Bronchial epithelial cell (primary cell): ENCODE measurements around the gene SDHC. TPM values are rescaled to one million over a fixed set of nuclear protein-coding genes. Genes with fewer than 3 reads are reported as not detected.

ENCODE experiments used
- DNase-seq: peaks from one replicate; pipeline ENCODE4 v3.0.0-alpha.2; 2010; ENCODE audit warnings: low read depth
- FAIRE-seq: peaks from 2 replicates; lab custom pipeline; 2011; peaks lifted over from hg19 to GRCh38; lab: Jason Lieb, UNC
- H3K27me3 ChIP-seq: 2 replicates; pipeline ENCODE4 v1.5.1; 2011; ENCODE audit warnings: low read length; ENCODE audit not compliant: control insufficient read depth, insufficient read depth
- H3K36me3 ChIP-seq: 2 replicates; pipeline ENCODE4 v1.5.1; 2011; ENCODE audit warnings: low read length; ENCODE audit not compliant: control insufficient read depth, insufficient read depth
- H3K4me3 ChIP-seq: 2 replicates; pipeline ENCODE4 v1.5.1; 2011; ENCODE audit warnings: mild to moderate bottlenecking, low read depth, low read length, control low read depth
- total RNA-seq: library from RNA; depleted of rRNA; stranded (reverse); fragments of >200 nt; gene quantifications from 2 replicates; pipeline ENCODE4 v1.2.1, GENCODE V29; 2014
- TF ChIP-seq, protein P1 (sequence below): IDR thresholded peaks from 2 replicates; pipeline ENCODE4 v1.5.1; 2011; ENCODE audit warnings: mild to moderate bottlenecking, moderate library complexity, low read length, control low read depth, inconsistent platforms; ENCODE audit not compliant: insufficient read depth, severe bottlenecking

The SDHC gene
- total RNA-seq, 1 donor from 2014 or later: 15.0 TPM

DNA sequence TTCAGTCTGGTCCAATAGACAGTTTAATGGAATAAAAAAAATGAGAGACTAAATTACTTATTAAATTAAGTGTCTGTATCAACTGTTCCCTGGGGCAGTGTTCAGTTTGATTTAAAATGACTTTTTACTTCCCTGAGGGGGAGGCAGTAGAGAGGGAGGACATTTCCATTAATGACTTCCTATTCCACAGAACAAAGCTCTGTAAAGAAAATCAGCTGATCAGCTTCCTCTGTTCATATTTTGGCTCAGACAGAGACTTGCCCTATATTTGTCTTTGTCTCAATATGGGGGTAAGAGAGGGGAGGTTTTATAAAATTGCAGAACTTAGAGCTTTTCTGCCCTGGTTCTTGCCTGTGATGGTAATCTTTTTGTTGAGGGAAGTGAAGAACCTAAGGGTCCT is 45.1 kb downstream of the SDHC start:
- peaks cover 1% of the 10 kb centered on the region for H3K36me3 ChIP-seq
- FAIRE-seq (no peak), DNase-seq (no peak)
- TF ChIP-seq, protein P1, sequence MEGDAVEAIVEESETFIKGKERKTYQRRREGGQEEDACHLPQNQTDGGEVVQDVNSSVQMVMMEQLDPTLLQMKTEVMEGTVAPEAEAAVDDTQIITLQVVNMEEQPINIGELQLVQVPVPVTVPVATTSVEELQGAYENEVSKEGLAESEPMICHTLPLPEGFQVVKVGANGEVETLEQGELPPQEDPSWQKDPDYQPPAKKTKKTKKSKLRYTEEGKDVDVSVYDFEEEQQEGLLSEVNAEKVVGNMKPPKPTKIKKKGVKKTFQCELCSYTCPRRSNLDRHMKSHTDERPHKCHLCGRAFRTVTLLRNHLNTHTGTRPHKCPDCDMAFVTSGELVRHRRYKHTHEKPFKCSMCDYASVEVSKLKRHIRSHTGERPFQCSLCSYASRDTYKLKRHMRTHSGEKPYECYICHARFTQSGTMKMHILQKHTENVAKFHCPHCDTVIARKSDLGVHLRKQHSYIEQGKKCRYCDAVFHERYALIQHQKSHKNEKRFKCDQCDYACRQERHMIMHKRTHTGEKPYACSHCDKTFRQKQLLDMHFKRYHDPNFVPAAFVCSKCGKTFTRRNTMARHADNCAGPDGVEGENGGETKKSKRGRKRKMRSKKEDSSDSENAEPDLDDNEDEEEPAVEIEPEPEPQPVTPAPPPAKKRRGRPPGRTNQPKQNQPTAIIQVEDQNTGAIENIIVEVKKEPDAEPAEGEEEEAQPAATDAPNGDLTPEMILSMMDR: no peak
- no peaks in the 10 kb centered on the region for H3K27me3 ChIP-seq
- no peak overlapping the region for H3K4me3 ChIP-seq

DNA sequence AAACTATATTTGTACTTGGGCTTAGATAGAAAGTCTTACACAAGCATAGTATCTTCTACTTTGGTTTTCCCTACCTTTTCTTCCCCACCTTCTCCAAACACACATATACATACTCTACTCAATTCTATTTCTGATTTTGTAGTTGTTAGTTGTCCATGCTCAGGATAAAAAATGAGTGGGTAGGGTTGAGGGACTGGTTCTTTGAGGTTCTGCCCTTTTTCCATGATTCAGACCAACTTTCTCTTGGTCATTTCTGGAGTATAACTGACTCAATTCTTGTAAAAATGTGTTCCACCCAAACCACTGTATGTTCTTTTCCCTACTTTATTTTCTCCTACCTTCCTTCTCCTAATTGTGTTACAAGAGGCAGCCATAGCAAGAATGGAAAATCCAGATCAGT is 50.2 kb downstream of the SDHC start:
- FAIRE-seq (no peak), DNase-seq (no peak)
- Histone ChIP-seq H3K36me3 (peaks cover 3% of the 10 kb centered on the region), H3K27me3 (no peaks in the 10 kb centered on the region), H3K4me3 (no peak overlapping the region)
- TF ChIP-seq, protein P1: no peak

DNA sequence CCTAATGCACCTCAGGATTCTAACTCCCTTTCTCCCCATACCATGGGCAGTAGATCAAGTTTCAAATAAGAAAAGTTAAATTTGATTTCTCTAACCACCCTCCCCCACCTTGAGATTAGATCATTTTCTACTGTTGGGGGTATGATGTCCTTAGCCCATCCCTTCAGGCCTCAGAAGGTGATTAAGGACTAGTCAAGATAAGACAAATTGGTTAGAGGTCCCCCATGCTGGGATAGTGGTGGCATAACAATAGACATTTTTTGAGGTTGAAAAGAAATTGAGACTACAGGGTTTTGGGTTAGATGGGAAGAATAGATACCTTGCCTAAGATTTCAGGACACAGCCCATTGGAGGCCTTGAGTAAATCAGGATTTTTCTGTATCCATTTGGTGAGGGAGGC is 51.0 kb downstream of the SDHC start:
- FAIRE-seq: no peak
- H3K4me3 ChIP-seq: no peak overlapping the region

DNA sequence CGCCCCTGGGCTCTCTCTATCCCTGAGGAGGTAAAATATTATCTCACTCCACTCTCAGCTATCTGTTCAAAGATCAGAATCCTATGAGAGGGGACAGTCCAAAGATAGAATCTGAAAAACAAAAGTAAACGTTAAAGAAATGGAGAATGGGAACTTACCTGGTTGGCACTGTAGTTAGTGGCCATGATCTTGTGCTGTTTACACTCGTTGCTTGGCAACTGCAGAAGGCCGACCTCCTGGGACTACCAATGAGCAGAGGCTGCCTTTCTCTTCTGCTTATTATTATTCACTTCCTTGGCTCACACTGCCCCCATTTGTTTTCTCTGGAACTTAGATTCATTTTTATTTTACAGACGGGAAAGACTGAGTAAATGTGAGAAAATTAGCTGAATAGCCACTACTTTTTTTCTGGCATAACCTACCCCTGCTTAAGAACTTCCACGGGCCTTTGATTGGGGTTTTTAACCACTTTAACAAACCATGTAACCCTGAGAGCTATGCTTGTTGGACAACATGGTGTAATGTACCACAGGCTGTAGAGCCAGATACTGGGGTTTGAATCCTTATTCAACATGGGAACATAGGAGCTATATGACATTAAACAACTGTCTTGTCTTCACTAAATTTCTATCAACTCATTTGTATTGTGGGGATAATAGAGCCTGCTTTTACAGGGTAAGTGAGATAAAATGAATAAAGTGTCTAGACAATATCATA is 53.7 kb downstream of the SDHC start, which contains the start of gene CFAP126:
Gene CFAP126 (minus strand): TSS at position 193 of the 717 bp plus-strand sequence. CDS start 8 bp downstream, at position 185.
- TF ChIP-seq, protein P1: no peak
- FAIRE-seq (no peak), DNase-seq (peak; percentile 83)

More for the DNA sequence above, 51.0 kb downstream of the SDHC start:
- no peak for DNase-seq
- H3K27me3 ChIP-seq: no peaks in the 10 kb centered on the region
- H3K36me3 ChIP-seq: peaks cover 3% of the 10 kb centered on the region
- TF ChIP-seq, protein P1: no peak

DNA sequence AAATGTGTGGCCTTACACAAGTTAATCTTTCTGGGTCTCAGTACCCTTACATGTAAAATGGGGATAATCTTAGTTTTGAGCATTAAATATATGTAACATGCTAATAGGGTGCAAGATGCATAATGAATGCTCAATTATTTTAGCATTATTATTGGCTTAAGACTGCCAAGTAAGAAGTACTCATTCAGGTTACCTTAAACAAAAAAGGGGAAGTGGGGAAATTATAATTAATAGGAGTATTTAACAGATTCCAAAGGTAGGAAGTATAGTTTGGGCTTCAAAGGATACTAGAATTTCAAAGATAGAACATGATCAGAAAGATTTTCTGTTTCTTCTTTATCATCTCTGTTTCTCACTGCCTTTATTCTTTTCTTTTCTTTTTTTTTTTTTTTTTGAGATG is 59.3 kb downstream of the SDHC start:
- no peaks in the 10 kb centered on the region for H3K27me3 ChIP-seq
- TF ChIP-seq, protein P1: no peak
- FAIRE-seq: no peak
- no peak overlapping the region for H3K4me3 ChIP-seq
- no peak for DNase-seq
- no peaks in the 10 kb centered on the region for H3K36me3 ChIP-seq

More for the DNA sequence above, 53.7 kb downstream of the SDHC start, which contains the start of gene CFAP126:
- Histone ChIP-seq H3K27me3 (no peaks in the 10 kb centered on the region), H3K36me3 (peaks cover 3% of the 10 kb centered on the region), H3K4me3 (no peak within 1 kb of the TSS)
